MCF 10A (cell line): ENCODE measurements around the gene PID1. TPM values are rescaled to one million over a fixed set of nuclear protein-coding genes. Genes with fewer than 3 reads are reported as not detected.
A peak's percentile ranks its signal among the peaks of the same experiment; 100 is the strongest.

Experiments
- BruUV-seq: library from RNA; stranded (reverse); fragments of 400-500 nt; replicated peaks from 2 replicates; lab custom pipeline; 2021; lab: Mats Ljungman, UMichigan
- CTCF ChIA-PET: fragments of 300-600 bp; sonication (Branson Sonifier 250); formaldehyde crosslinking; extraction: SDS; loops from one replicate; lab custom pipeline; 2021; ENCODE audit warnings: antibody characterized with exemption, inconsistent platforms; lab: Yijun Ruan, JAX
- POLR2A ChIA-PET: fragments of 300-600, 350-650 bp; sonication (Branson Sonifier 250); formaldehyde crosslinking; extraction: SDS; loops from one replicate; lab custom pipeline; 2020; ENCODE audit warnings: antibody characterized with exemption, inconsistent platforms; lab: Yijun Ruan, JAX
- DNase-seq: peaks from one replicate; pipeline ENCODE4 v3.0.0-alpha.2; 2018; ENCODE audit not compliant: unreplicated experiment
- H3K27ac Mint-ChIP-seq: one replicate; pipeline ENCODE4 v1.8.0; 2022; ENCODE audit warnings: mild to moderate bottlenecking, low read depth, mixed read lengths; ENCODE audit not compliant: unreplicated experiment
- H3K27me3 Mint-ChIP-seq: one replicate; pipeline ENCODE4 v1.8.0; 2022; ENCODE audit warnings: mixed read lengths; ENCODE audit not compliant: insufficient read depth, unreplicated experiment
- H3K36me3 Mint-ChIP-seq: one replicate; pipeline ENCODE4 v1.8.0; 2022; ENCODE audit warnings: mild to moderate bottlenecking, moderate library complexity, mixed read lengths; ENCODE audit not compliant: insufficient read depth, unreplicated experiment
- H3K4me1 Mint-ChIP-seq: one replicate; pipeline ENCODE4 v1.8.0; 2022; ENCODE audit warnings: mixed read lengths; ENCODE audit not compliant: insufficient read depth, unreplicated experiment
- H3K4me3 Mint-ChIP-seq: one replicate; pipeline ENCODE4 v1.8.0; 2022; ENCODE audit warnings: mild to moderate bottlenecking, moderate library complexity, mixed read lengths; ENCODE audit not compliant: unreplicated experiment
- H3K9me3 Mint-ChIP-seq: one replicate; pipeline ENCODE4 v1.8.0; 2022; ENCODE audit warnings: mixed read lengths; ENCODE audit not compliant: unreplicated experiment
- intact Hi-C: fragments of 100-400 bp; cut with micrococcal nuclease; formaldehyde crosslinking; loops from 2 replicates; pipeline ENCODE4 v1.14.1; 2022
- total RNA-seq: library from RNA; stranded (reverse); gene quantifications from 2 replicates; pipeline ENCODE4 v1.2.3, GENCODE V29; 2022
- TF ChIP-seq, protein P1 (sequence below): fragments of 200-600 bp; IDR thresholded peaks from one replicate; pipeline ENCODE4 v1.8.0; 2022; ENCODE audit warnings: antibody characterized with exemption, mild to moderate bottlenecking; ENCODE audit not compliant: unreplicated experiment

The PID1 gene
- total RNA-seq, 1 experiment from 2014 or later = 211 TPM

DNA sequence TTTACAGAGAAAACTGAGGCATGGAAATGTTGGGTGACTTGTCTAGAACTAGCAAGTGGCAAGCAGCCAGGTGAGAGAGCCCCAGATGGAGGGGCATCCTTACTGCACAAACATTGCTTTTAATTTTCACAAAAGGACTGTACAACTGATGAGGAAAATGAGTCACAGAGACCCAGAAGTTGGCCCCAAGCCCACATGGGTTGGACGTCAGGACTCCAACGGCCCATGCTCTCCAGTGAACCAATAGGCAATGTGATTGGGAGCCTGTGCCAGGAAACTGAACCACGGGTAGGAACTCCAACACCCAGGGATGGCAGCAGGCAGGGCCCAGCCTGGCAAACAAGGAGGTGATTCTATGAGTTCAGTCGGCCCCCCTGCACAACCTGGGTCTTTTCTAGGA lies 50.8 kb downstream of the PID1 start:
- Mint-ChIP-seq H3K27me3 (no peaks in the 10 kb centered on the region), H3K4me3 (no peak overlapping the region), H3K9me3 (peaks cover 17% of the 10 kb centered on the region), H3K4me1 (peaks cover 7% of the 10 kb centered on the region), H3K27ac (no peak overlapping the region), H3K36me3 (peaks cover 46% of the 10 kb centered on the region)
- CTCF ChIA-PET = interaction anchor here (0.6 to 0.9 kb wide), 3 partner anchors 10 to 833 kb away, joined by 3 to 4 read pairs (median 3); no protein-coding TSS in a partner anchor
- TF ChIP-seq, protein P1, sequence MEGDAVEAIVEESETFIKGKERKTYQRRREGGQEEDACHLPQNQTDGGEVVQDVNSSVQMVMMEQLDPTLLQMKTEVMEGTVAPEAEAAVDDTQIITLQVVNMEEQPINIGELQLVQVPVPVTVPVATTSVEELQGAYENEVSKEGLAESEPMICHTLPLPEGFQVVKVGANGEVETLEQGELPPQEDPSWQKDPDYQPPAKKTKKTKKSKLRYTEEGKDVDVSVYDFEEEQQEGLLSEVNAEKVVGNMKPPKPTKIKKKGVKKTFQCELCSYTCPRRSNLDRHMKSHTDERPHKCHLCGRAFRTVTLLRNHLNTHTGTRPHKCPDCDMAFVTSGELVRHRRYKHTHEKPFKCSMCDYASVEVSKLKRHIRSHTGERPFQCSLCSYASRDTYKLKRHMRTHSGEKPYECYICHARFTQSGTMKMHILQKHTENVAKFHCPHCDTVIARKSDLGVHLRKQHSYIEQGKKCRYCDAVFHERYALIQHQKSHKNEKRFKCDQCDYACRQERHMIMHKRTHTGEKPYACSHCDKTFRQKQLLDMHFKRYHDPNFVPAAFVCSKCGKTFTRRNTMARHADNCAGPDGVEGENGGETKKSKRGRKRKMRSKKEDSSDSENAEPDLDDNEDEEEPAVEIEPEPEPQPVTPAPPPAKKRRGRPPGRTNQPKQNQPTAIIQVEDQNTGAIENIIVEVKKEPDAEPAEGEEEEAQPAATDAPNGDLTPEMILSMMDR = no peak
- intact Hi-C loops = no loop called here
- peak; percentile 53 for DNase-seq
- BruUV-seq = no TSS peak
- POLR2A ChIA-PET = interaction anchor here (1.1 kb wide), 1 partner anchor 14 kb away, joined by 4 read pairs; no protein-coding TSS in a partner anchor

DNA sequence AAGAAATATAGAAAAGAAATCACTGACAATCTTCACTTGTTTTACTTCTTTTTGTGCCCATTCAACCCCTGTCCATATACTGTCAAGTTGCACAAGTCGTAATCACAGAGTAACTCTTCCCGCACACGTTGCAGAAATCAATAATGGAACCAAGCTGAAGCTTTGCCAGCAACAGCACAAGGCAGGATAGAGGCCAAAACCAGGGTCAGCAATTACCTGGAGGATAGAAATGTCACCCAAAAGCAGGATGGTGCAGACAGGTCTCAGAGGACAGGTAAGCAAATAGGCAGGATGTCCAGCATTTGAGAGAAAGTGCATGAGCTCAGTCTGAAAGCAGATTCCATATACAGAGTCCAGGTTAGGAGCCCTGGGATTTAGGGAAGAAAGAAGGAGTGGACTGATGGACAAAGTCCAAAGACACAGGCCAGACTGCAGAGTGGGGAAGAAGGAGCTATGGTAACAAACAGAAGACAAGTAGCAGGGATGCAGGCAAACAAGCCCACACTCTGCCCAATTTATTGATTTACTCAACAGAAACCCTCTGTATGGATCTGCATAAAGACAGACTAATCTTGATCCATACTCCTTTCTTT lies 52.7 kb downstream of the PID1 start:
- no peak overlapping the region for H3K4me3 Mint-ChIP-seq
- BruUV-seq = no TSS peak
- H3K27ac Mint-ChIP-seq = no peak overlapping the region
- H3K27me3 Mint-ChIP-seq = no peaks in the 10 kb centered on the region
- peaks cover 7% of the 10 kb centered on the region for H3K4me1 Mint-ChIP-seq
- CTCF ChIA-PET = interaction anchor here (0.6 kb wide), 1 partner anchor 1473 kb away, joined by 4 read pairs; no protein-coding TSS in a partner anchor
- no peak for DNase-seq
- intact Hi-C loops = no loop called here
- peaks cover 44% of the 10 kb centered on the region for H3K36me3 Mint-ChIP-seq
- peaks cover 17% of the 10 kb centered on the region for H3K9me3 Mint-ChIP-seq
- POLR2A ChIA-PET = interaction anchor here (0.7 kb wide), 1 partner anchor 38 kb away, joined by 3 read pairs; no protein-coding TSS in a partner anchor
- TF ChIP-seq, protein P1 = no peak

DNA sequence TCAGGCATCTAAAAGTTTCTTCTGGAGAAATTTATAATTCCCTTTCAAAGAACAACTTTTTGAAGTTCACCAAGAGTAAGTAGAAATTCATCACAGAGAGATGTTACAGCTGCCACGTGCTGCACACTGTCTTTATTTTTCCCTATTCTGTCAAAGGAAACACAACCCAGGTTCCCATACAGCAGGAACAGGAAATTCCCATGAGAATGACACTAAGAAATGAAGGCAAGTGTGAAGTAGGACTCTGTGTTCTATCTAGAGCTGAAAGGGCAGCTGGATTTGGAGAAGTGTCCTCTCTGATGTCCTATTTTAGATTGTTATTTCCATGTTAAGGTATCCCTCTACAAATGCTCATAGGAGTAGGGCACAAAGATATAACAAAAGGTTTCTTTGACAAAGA lies 58.8 kb downstream of the PID1 start:
- no peaks in the 10 kb centered on the region for H3K9me3 Mint-ChIP-seq
- peaks cover 9% of the 10 kb centered on the region for H3K4me1 Mint-ChIP-seq
- peak overlapping the region; percentile 39 for H3K27ac Mint-ChIP-seq
- intact Hi-C loops = no loop called here
- no peaks in the 10 kb centered on the region for H3K27me3 Mint-ChIP-seq
- DNase-seq = no peak
- TF ChIP-seq, protein P1 = no peak
- BruUV-seq = no TSS peak
- ChIA-PET POLR2A (interaction anchor here (1.0 kb wide), 1 partner anchor 52 kb away, joined by 3 read pairs; no protein-coding TSS in a partner anchor), CTCF (no interaction called here)
- H3K4me3 Mint-ChIP-seq = no peak overlapping the region
- H3K36me3 Mint-ChIP-seq = peaks cover 49% of the 10 kb centered on the region

DNA sequence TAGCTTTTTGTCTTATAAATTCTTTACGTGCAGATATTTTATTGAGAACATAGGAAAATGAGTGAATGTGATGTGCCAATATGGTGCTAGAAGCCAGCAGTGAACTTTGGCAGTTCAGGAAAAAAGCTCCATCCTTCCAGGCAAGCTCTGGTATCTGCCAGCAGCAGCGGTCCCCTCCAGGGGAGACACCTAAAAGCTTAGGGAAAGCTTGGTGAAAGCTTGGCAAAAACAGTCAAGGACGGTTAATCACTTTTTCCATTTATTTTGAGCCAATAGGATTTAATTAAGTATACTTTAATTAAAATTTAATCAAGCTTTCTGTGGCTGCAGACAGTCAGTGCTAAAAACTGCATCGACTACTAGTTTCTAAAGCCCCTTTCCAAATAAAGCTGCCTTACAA lies 60.4 kb downstream of the PID1 start:
- peaks cover 9% of the 10 kb centered on the region for H3K4me1 Mint-ChIP-seq
- no peaks in the 10 kb centered on the region for H3K27me3 Mint-ChIP-seq
- BruUV-seq = no TSS peak
- no peak for DNase-seq
- CTCF ChIA-PET = interaction anchor here (0.7 kb wide), 3 partner anchors 9 to 116 kb away, joined by 3 to 4 read pairs (median 3); no protein-coding TSS in a partner anchor
- H3K9me3 Mint-ChIP-seq = no peaks in the 10 kb centered on the region
- TF ChIP-seq, protein P1 = no peak
- no peak overlapping the region for H3K4me3 Mint-ChIP-seq
- intact Hi-C loops = no loop called here
- peaks cover 58% of the 10 kb centered on the region for H3K36me3 Mint-ChIP-seq
- no peak overlapping the region for H3K27ac Mint-ChIP-seq
- POLR2A ChIA-PET = interaction anchor here (1.1 kb wide), 1 partner anchor 8 kb away, joined by 3 read pairs; no protein-coding TSS in a partner anchor
